Subcutaneous abdominal adipose tissue (tissue), 5 donors: Measurements from ENCODE around the gene PCSK7.
"Not testable (repeated sequence)": the region's sequence is repeated elsewhere in the genome, so short reads cannot be mapped to it uniquely, and the experiment has no call there.

Source experiments
- H3K27ac ChIP-seq: one replicate; pipeline ENCODE4 v1.7.0; 2013; ENCODE audit warnings: low read depth, mild to moderate bottlenecking, inconsistent platforms, low read length, moderate library complexity
- H3K27me3 ChIP-seq, 5 donors: one replicate each; pipeline ENCODE4 v1.7.0; 2013; ENCODE audit warnings: low read length in 5 of 5, inconsistent platforms in 1 of 5; ENCODE audit not compliant: control insufficient read depth in 5 of 5, insufficient read depth in 4 of 5
- H3K36me3 ChIP-seq, 5 donors: one replicate each; pipeline ENCODE4 v1.7.0; 2013; ENCODE audit warnings: low read length in 5 of 5; ENCODE audit not compliant: control insufficient read depth in 5 of 5, insufficient read depth in 5 of 5
- H3K4me1 ChIP-seq, 5 donors: one replicate each; pipeline ENCODE4 v1.7.0; 2013; ENCODE audit warnings: low read length in 5 of 5, mild to moderate bottlenecking in 3 of 5, moderate library complexity in 1 of 5; ENCODE audit not compliant: control insufficient read depth in 5 of 5, insufficient read depth in 5 of 5
- H3K4me3 ChIP-seq, 5 donors: one replicate each; pipeline ENCODE4 v1.7.0; 2013; ENCODE audit warnings: low read length in 5 of 5, low read depth in 1 of 5
- H3K9ac ChIP-seq, 5 donors: one replicate each; pipeline ENCODE4 v1.7.0; 2013; ENCODE audit warnings: low read length in 5 of 5, mild to moderate bottlenecking in 4 of 5, moderate library complexity in 3 of 5
- H3K9me3 ChIP-seq, 5 donors: one replicate each; pipeline ENCODE4 v1.7.0; 2013; ENCODE audit warnings: low read length in 5 of 5; ENCODE audit not compliant: control insufficient read depth in 5 of 5
- donor health status: healthy.
- donor health status: healthy.
- donor health status: healthy.
- donor health status: healthy.
- donor health status: healthy.

The PCSK7 gene

DNA sequence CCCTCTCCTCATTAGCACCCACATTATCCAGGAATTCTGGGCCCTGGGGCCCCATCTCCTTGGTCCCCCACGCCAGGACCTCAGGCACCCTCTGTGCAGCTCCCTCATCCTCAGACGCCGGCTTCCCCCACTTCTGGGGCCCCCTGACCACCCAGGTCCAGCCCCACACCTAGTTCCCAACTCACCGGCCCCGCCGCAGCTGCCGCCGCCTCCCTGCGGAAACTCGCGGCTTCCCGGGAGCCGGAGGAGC lies at the start of gene PCSK7:
TSS of gene PCSK7 (minus strand) at position 232 of the 250 bp plus-strand sequence. CDS start 2,229 bp downstream, outside the sequence.
- no peaks in the 10 kb centered on the region for H3K27me3 ChIP-seq
- H3K4me1 ChIP-seq = peaks cover 5 to 32% (median 31%) of the 10 kb centered on the region in 5 donors
- H3K4me3 ChIP-seq = peak within 1 kb of the TSS; percentile 83 to 97 (median 95)
- H3K27ac ChIP-seq = peak within 1 kb of the TSS; percentile 77
- peaks cover 0 to 36% (median 31%) of the 10 kb centered on the region in 5 donors for H3K36me3 ChIP-seq
- no peaks in the 10 kb centered on the region for H3K9me3 ChIP-seq
- H3K9ac ChIP-seq = peak within 1 kb of the TSS; percentile 81 to 97 (median 95)

DNA sequence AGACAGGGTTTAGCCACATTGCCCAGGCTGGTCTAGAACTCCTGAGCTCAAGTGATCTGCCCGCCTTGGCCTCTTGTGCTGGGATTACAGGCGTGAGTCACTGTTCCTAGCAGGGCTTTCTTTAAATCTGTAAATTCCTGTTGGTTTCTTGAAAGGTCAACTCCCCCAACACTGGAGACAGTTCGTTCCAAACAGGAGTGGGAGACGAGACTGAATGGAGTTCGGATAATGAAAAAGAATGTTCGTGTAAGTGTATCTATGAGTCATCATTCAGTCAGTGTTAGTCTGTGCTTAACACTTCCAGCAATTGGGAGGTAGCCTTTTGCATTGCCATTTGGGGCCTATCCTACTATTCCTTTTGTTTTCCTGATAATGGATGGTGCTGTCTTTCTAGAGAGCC lies 49.3 kb upstream of the PCSK7 start:
- H3K4me1 ChIP-seq = no peaks in the 10 kb centered on the region
- no peak overlapping the region for H3K4me3 ChIP-seq
- H3K36me3 ChIP-seq = peaks cover 27 to 63% (median 59%) of the 10 kb centered on the region in 5 donors
- no peaks in the 10 kb centered on the region for H3K27me3 ChIP-seq
- no peak overlapping the region for H3K27ac ChIP-seq
- no peaks in the 10 kb centered on the region for H3K9me3 ChIP-seq
- H3K9ac ChIP-seq = no peak overlapping the region

DNA sequence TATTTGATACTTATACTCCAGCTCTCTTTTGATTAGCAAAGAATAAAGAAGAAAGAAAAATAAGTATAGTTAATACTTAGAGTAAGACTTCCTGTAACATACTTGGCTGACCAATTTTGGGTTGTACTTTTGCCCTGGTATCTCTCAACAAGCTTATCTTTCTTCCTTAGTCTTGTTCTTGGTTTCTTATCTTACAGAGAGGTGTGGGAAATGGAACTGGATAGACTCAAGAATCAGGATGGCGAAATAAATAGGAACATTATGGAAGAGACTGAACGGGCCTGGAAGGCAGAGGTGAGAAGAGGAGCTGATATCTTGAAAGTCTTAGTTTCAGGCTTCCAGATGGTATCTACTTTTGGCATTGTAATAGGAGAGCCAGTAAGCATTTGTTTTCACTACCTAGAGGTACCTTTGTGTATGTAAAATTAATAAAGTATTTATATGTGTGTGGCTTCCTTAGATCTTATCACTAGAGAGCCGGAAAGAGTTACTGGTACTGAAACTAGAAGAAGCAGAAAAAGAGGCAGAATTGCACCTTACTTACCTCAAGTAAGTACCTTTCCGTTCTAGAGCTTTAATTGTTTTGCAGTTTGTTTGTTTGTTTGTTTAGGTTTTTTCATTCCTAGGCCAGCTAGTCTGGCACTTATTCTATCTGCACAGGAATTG lies 48.0 kb upstream of the PCSK7 start:
- H3K36me3 ChIP-seq = peaks cover 25 to 57% (median 56%) of the 10 kb centered on the region in 5 donors
- H3K27ac ChIP-seq = no peak overlapping the region

GRCh38 chr11:117278347-117278746 lies 46.5 kb upstream of the PCSK7 start:
- Histone ChIP-seq H3K4me3 (no peak overlapping the region), H3K9ac (no peak overlapping the region), H3K36me3 (peaks cover 18 to 48% (median 43%) of the 10 kb centered on the region in 5 donors), H3K27ac (no peak overlapping the region), H3K9me3 (peaks cover 0 to 4% (median 2%) of the 10 kb centered on the region in 5 donors), H3K27me3 (no peaks in the 10 kb centered on the region), H3K4me1 (no peaks in the 10 kb centered on the region)

More for the DNA sequence above, 48.0 kb upstream of the PCSK7 start:
- no peaks in the 10 kb centered on the region for H3K4me1 ChIP-seq
- H3K27me3 ChIP-seq = no peaks in the 10 kb centered on the region
- no peak overlapping the region for H3K9ac ChIP-seq
- H3K4me3 ChIP-seq = no peak overlapping the region
- H3K9me3 ChIP-seq = no peaks in the 10 kb centered on the region

GRCh38 chr11:117273550-117274289 lies 41.8 kb upstream of the PCSK7 start:
- Histone ChIP-seq H3K27ac (no peak overlapping the region), H3K27me3 (no peaks in the 10 kb centered on the region), H3K9ac (no peak overlapping the region), H3K9me3 (peaks cover 0 to 4% (median 2%) of the 10 kb centered on the region in 5 donors), H3K4me3 (no peak overlapping the region), H3K36me3 (peaks cover 5 to 30% (median 13%) of the 10 kb centered on the region in 5 donors), H3K4me1 (no peaks in the 10 kb centered on the region)

- H3K9me3 ChIP-seq, H3K27me3 ChIP-seq, H3K4me3 ChIP-seq, H3K4me1 ChIP-seq, H3K27ac ChIP-seq, H3K9ac ChIP-seq: not testable (repeated sequence)
- H3K36me3 ChIP-seq = peaks cover 9 to 33% (median 14%) of the 10 kb centered on the region in 5 donors
These were observed 40.3 kb upstream of the PCSK7 start for GRCh38 chr11:117272175-117272574.

GRCh38 chr11:117271208-117271607 lies 39.3 kb upstream of the PCSK7 start:
- Histone ChIP-seq H3K9me3 (peaks cover 0 to 4% (median 2%) of the 10 kb centered on the region in 5 donors), H3K9ac (no peak overlapping the region), H3K27me3 (no peaks in the 10 kb centered on the region), H3K27ac (no peak overlapping the region), H3K4me1 (no peaks in the 10 kb centered on the region), H3K4me3 (no peak overlapping the region), H3K36me3 (peaks cover 9 to 35% (median 14%) of the 10 kb centered on the region in 5 donors)

DNA sequence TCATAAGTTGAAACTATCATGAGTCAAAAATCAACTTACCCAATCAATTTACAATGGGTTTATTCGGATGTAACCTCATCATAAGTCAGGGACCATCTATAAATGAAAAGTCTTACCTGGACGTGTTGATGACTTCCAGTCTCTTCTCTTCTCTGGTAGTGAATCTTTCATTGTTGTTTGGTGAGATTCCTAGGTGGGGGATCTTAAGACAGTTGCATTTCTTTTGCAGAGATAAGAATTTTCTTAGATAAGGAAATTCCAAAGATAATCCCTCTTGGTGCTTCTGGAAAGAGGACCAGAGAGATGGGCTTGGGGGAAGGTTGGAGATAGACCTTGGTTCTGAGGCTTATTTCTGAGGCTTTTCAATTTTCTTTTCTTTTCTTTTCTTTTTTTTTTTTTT lies 38.0 kb upstream of the PCSK7 start:
- Histone ChIP-seq H3K36me3 (peaks cover 4 to 30% (median 7%) of the 10 kb centered on the region in 5 donors), H3K27ac (no peak overlapping the region)

GRCh38 chr11:117265745-117266144 lies 33.9 kb upstream of the PCSK7 start:
- H3K4me3 ChIP-seq = no peak overlapping the region
- no peak overlapping the region for H3K27ac ChIP-seq
- peaks cover 4 to 44% (median 10%) of the 10 kb centered on the region in 5 donors for H3K36me3 ChIP-seq
- no peaks in the 10 kb centered on the region for H3K4me1 ChIP-seq
- H3K9ac ChIP-seq = no peak overlapping the region
- no peaks in the 10 kb centered on the region for H3K27me3 ChIP-seq
- no peaks in the 10 kb centered on the region for H3K9me3 ChIP-seq

More for the DNA sequence above, 38.0 kb upstream of the PCSK7 start:
- no peak overlapping the region for H3K9ac ChIP-seq
- no peak overlapping the region for H3K4me3 ChIP-seq
- no peaks in the 10 kb centered on the region for H3K4me1 ChIP-seq
- H3K27me3 ChIP-seq = no peaks in the 10 kb centered on the region
- H3K9me3 ChIP-seq = peaks cover 0 to 4% (median 2%) of the 10 kb centered on the region in 5 donors

DNA sequence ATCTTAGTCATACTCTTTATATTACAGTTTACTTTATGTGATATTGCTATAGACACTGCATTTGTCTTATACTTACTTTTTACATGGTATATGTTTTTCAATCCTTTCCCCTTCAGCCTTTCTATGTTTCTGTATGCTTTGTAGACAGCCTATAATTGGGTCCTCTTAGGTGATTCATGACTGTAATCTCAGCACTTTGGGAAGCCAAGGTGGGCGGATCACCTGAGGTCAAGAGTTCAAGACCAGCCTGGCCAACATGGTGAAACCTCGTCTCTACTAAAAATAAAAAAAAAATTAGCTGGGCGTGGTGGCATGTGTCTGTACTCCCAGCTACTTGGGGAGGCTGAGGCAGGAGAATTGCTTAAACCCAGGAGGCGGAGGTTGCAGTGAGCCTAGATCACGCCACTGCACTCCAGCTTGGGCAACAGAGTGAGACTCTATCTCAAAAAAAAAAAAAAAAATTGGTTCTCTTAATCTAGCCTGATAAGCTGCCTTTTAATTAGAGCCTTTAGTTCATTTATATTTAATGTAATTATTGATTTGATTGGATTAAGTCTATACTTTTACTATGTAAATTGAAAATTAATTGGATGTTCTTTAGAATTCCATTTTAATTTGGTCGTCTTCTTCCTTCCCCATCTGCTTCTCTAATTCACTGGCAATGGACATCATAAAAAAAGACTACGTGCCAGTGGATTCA lies 32.9 kb upstream of the PCSK7 start:
- H3K9me3 ChIP-seq, H3K4me1 ChIP-seq, H3K4me3 ChIP-seq, H3K9ac ChIP-seq, H3K27me3 ChIP-seq, H3K27ac ChIP-seq: not testable (repeated sequence)
- peaks cover 4 to 47% (median 15%) of the 10 kb centered on the region in 5 donors for H3K36me3 ChIP-seq
